ENCODE measurements around the gene FAU.

DNA sequence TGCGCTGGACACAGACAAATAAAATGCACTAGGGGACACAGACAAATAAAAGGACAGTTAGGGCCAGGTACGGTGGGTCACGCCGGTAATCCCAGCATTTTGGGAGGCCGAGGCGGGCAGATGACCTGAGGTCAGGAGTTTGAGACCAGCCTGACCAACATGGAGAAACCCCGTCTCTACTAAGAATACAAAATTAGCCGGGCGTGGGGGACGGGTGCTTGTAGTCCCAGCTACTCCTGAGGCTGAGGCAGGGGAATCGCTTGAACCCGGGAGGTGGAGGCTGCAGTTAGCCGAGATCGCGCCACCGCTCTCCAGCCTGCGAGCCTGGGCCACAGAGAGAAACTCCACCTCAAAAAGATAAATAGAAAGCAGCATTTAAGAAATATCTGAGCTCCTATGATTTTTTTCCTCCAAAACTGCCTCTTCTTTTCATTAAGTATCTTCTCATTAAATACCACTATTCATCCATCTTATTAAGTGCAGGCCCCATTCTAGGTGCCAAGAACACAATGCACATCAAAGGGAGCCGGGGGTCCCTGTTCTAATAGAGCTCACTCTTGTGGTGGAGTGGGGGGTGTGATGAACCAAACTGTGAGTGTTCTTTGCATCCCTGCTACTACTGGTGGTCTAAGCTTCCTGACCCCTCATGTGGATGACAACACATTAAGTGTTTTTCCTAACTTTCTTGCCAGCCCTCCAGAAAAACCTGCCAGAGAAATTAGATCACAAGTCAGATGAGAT is 3.7 kb downstream of the FAU start:
- TF ChIP-seq CTCF (IDR thresholded peaks at IDR 0.05 in 4 of 5, conservative IDR thresholded peaks at IDR 0.05 in 1 of 5): peak in 4 of 5 experiments; percentile 2 to 55 (median 25)
- no peak for TF ChIP-seq POLR2A (IDR thresholded peaks at IDR 0.05)
